CD8-positive, alpha-beta memory T cell (primary cell): Measurements from ENCODE around the gene CTIF. TPM values are rescaled to one million over a fixed set of nuclear protein-coding genes. Genes with fewer than 3 reads are reported as not detected.

ENCODE experiments used
- CTCF ChIA-PET: fragments of 350-600 bp; sonication (Branson Sonifier 250); formaldehyde crosslinking; loops from one replicate; lab custom pipeline; 2021; ENCODE audit warnings: antibody characterized with exemption; lab: Charles Lee
- POLR2A ChIA-PET: fragments of 350-600 bp; sonication (Branson Sonifier 250); formaldehyde crosslinking; loops from one replicate; lab custom pipeline; 2021; ENCODE audit warnings: antibody characterized with exemption; lab: Charles Lee
- DNase-seq, 5 donors: peaks; one replicate each; pipeline versions ENCODE4 v3.0.0 to v3.0.0-alpha.2; 2020 to 2022; ENCODE audit warnings: mixed read lengths in 1 of 5
- H3K27ac ChIP-seq: one replicate; pipeline ENCODE4 v1.7.0; 2013; ENCODE audit warnings: low read depth, mild to moderate bottlenecking, low read length, moderate library complexity
- H3K27me3 ChIP-seq: 2 replicates; pipeline ENCODE4 v1.7.0; 2013; ENCODE audit warnings: low read length, mild to moderate bottlenecking; ENCODE audit not compliant: insufficient read depth, poor library complexity, severe bottlenecking
- H3K36me3 ChIP-seq: 2 replicates; pipeline ENCODE4 v1.7.0; 2013; ENCODE audit warnings: mild to moderate bottlenecking, low read length, moderate library complexity; ENCODE audit not compliant: insufficient read depth
- H3K4me1 ChIP-seq: 2 replicates; pipeline ENCODE4 v1.7.0; 2013; ENCODE audit warnings: mild to moderate bottlenecking, low read length, moderate library complexity; ENCODE audit not compliant: insufficient read depth
- H3K4me3 ChIP-seq: 2 replicates; pipeline ENCODE4 v1.7.0; 2013; ENCODE audit warnings: mild to moderate bottlenecking, low read length
- H3K9me3 ChIP-seq: 2 replicates; pipeline ENCODE4 v1.7.0; 2013; ENCODE audit warnings: mild to moderate bottlenecking, low read length
- H3K27ac Mint-ChIP-seq, 8 donors: one replicate each; pipeline ENCODE4 v1.8.0; 2020 to 2021; ENCODE audit warnings: mixed read lengths in 8 of 8, mild to moderate bottlenecking in 6 of 8, inconsistent platforms in 3 of 8, moderate library complexity in 3 of 8
- H3K27me3 Mint-ChIP-seq, 2 donors: one replicate each; pipeline ENCODE4 v1.8.0; 2020 to 2021; ENCODE audit warnings: mixed read lengths in 2 of 2, mild to moderate bottlenecking in 1 of 2, moderate library complexity in 1 of 2
- H3K36me3 Mint-ChIP-seq, 3 donors: one replicate each; pipeline ENCODE4 v1.8.0; 2020 to 2021; ENCODE audit warnings: mixed read lengths in 3 of 3, inconsistent platforms in 1 of 3, mild to moderate bottlenecking in 1 of 3
- H3K4me1 Mint-ChIP-seq, 3 donors: one replicate each; pipeline ENCODE4 v1.8.0; 2020 to 2021; ENCODE audit warnings: mixed read lengths in 3 of 3, inconsistent platforms in 1 of 3, mild to moderate bottlenecking in 1 of 3
- H3K4me3 Mint-ChIP-seq, 7 donors: one replicate each; pipeline ENCODE4 v1.8.0; 2020 to 2021; ENCODE audit warnings: mixed read lengths in 7 of 7, mild to moderate bottlenecking in 6 of 7, moderate library complexity in 4 of 7, inconsistent platforms in 2 of 7
- H3K9me3 Mint-ChIP-seq, 5 donors: one replicate each; pipeline ENCODE4 v1.8.0; 2020 to 2022; ENCODE audit warnings: mixed read lengths in 5 of 5, mild to moderate bottlenecking in 3 of 5, moderate library complexity in 2 of 5, inconsistent platforms in 1 of 5
- polyA plus RNA-seq: library from polyadenylated mRNA; unstranded; fragments of 300-500 nt; fragmentation: Illumina TruSeq; gene quantifications from one replicate; pipeline ENCODE4 v1.2.3, GENCODE V29; 2021
- total RNA-seq, 2 experiments: library from RNA; stranded (reverse); gene quantifications; one replicate each; pipeline ENCODE4 v1.2.3, GENCODE V29; 2021

Gene CTIF
- total and polyA plus RNA-seq, 3 experiments from 2014 or later: 0.89 to 4.8 (median 4.2) TPM

- no peaks in the 10 kb centered on the region for H3K27me3 ChIP-seq
- no peak overlapping the region for H3K4me3 Mint-ChIP-seq
- no peak overlapping the region for H3K4me3 ChIP-seq
- H3K36me3 Mint-ChIP-seq: peaks cover 0 to 7% (median 4%) of the 10 kb centered on the region in 3 donors
- no peaks in the 10 kb centered on the region for H3K9me3 Mint-ChIP-seq
- CTCF ChIA-PET: no interaction called here
- peaks cover 68 to 82% (median 75%) of the 10 kb centered on the region in 3 donors for H3K4me1 Mint-ChIP-seq
- H3K9me3 ChIP-seq: no peaks in the 10 kb centered on the region
- POLR2A ChIA-PET: interaction anchor here (1.4 to 2.3 kb wide), 2 partner anchors 10 to 104 kb away, joined by 3 to 7 read pairs; no protein-coding TSS in a partner anchor
- H3K27me3 Mint-ChIP-seq: no peaks in the 10 kb centered on the region
- peak in 1 of 5 donors; percentile 37 for DNase-seq
- peaks cover 57% of the 10 kb centered on the region for H3K4me1 ChIP-seq
- H3K27ac Mint-ChIP-seq: peak overlapping the region in 7 of 8 donors; percentile 6 to 94 (median 86)
- H3K36me3 ChIP-seq: no peaks in the 10 kb centered on the region
- H3K27ac ChIP-seq: no peak overlapping the region
Observed at GRCh38 chr18:48844271-48844670, 305.4 kb downstream of the CTIF start.

GRCh38 chr18:48845174-48845573 is 306.3 kb downstream of the CTIF start:
- DNase-seq: peak in 1 of 5 donors; percentile 31
- POLR2A ChIA-PET: no interaction called here
- Mint-ChIP-seq H3K36me3 (peaks cover 0 to 7% (median 4%) of the 10 kb centered on the region in 3 donors), H3K4me1 (peaks cover 62 to 77% (median 71%) of the 10 kb centered on the region in 3 donors), H3K9me3 (no peaks in the 10 kb centered on the region), H3K27me3 (no peaks in the 10 kb centered on the region), H3K27ac (peak overlapping the region in 3 of 8 donors; percentile 38 to 86 (median 55)), H3K4me3 (peak overlapping the region in 1 of 7 donors; percentile 26)
- peaks cover 48% of the 10 kb centered on the region for H3K4me1 ChIP-seq
- H3K27me3 ChIP-seq: no peaks in the 10 kb centered on the region
- no peaks in the 10 kb centered on the region for H3K36me3 ChIP-seq
- H3K4me3 ChIP-seq: no peak overlapping the region
- no peaks in the 10 kb centered on the region for H3K9me3 ChIP-seq
- no peak overlapping the region for H3K27ac ChIP-seq
- CTCF ChIA-PET: no interaction called here

- Mint-ChIP-seq H3K36me3 (peaks cover 0 to 7% (median 4%) of the 10 kb centered on the region in 3 donors), H3K27ac (peak overlapping the region in 1 of 8 donors; percentile 6), H3K4me1 (peaks cover 54 to 64% (median 61%) of the 10 kb centered on the region in 3 donors), H3K9me3 (no peaks in the 10 kb centered on the region), H3K4me3 (no peak overlapping the region), H3K27me3 (no peaks in the 10 kb centered on the region)
- H3K36me3 ChIP-seq: no peaks in the 10 kb centered on the region
- H3K27me3 ChIP-seq: no peaks in the 10 kb centered on the region
- H3K9me3 ChIP-seq: no peaks in the 10 kb centered on the region
- no peak for DNase-seq
- POLR2A ChIA-PET: no interaction called here
- CTCF ChIA-PET: no interaction called here
- no peak overlapping the region for H3K27ac ChIP-seq
- H3K4me3 ChIP-seq: no peak overlapping the region
- H3K4me1 ChIP-seq: peaks cover 43% of the 10 kb centered on the region
Observed at GRCh38 chr18:48846423-48846932, 307.6 kb downstream of the CTIF start.

- H3K27me3 ChIP-seq: no peaks in the 10 kb centered on the region
- CTCF ChIA-PET: no interaction called here
- no peak overlapping the region for H3K27ac ChIP-seq
- Mint-ChIP-seq H3K27me3 (no peaks in the 10 kb centered on the region), H3K9me3 (no peaks in the 10 kb centered on the region), H3K4me1 (peaks cover 51 to 61% (median 56%) of the 10 kb centered on the region in 3 donors), H3K27ac (peak overlapping the region in 1 of 8 donors; percentile 0), H3K36me3 (peaks cover 0 to 7% (median 4%) of the 10 kb centered on the region in 3 donors), H3K4me3 (no peak overlapping the region)
- peak in 1 of 5 donors; percentile 39 for DNase-seq
- POLR2A ChIA-PET: interaction anchor here (0.7 kb wide), 1 partner anchor 24 kb away, joined by 4 read pairs; no protein-coding TSS in a partner anchor
- H3K9me3 ChIP-seq: no peaks in the 10 kb centered on the region
- H3K4me3 ChIP-seq: no peak overlapping the region
- H3K4me1 ChIP-seq: peaks cover 42% of the 10 kb centered on the region
- no peaks in the 10 kb centered on the region for H3K36me3 ChIP-seq
Observed at GRCh38 chr18:48847807-48848486, 309.1 kb downstream of the CTIF start.

DNA sequence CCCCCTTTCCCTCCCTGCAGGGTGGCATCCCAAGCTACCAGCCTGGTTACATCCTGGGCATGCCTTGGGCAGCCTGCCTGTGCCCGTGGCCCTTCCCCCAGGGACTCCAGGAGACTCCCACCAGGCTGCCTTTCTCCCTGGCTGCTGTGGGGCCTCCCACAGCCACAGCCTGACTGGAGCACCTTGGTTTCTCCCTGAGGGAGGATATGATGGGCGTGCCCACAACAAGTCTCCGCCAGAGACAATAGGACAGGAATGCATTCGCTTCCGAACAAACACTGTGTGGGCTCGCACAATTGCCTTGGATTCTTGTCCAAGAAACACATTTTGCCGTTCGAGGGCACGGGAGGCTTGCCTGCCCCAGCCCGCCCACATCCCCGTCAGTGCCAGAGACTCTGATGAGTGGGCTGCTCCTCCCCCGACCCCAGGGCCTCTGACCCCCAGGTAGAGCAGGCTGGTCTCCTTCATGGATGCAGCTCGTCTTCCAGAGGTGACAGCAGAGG is 309.9 kb downstream of the CTIF start:
- ChIA-PET CTCF (no interaction called here), POLR2A (interaction anchor here (0.6 kb wide), 1 partner anchor 89 kb away, joined by 5 read pairs; no protein-coding TSS in a partner anchor)
- Mint-ChIP-seq H3K36me3 (peaks cover 0 to 7% (median 4%) of the 10 kb centered on the region in 3 donors), H3K27me3 (no peaks in the 10 kb centered on the region), H3K9me3 (no peaks in the 10 kb centered on the region), H3K27ac (no peak overlapping the region), H3K4me1 (peaks cover 45 to 61% (median 49%) of the 10 kb centered on the region in 3 donors), H3K4me3 (no peak overlapping the region)
- peaks cover 41% of the 10 kb centered on the region for H3K4me1 ChIP-seq
- no peaks in the 10 kb centered on the region for H3K9me3 ChIP-seq
- DNase-seq: no peak
- H3K27me3 ChIP-seq: no peaks in the 10 kb centered on the region
- H3K27ac ChIP-seq: no peak overlapping the region
- H3K36me3 ChIP-seq: no peaks in the 10 kb centered on the region
- no peak overlapping the region for H3K4me3 ChIP-seq

GRCh38 chr18:48850822-48851598 is 312.2 kb downstream of the CTIF start:
- DNase-seq: no peak
- Histone ChIP-seq H3K27ac (no peak overlapping the region), H3K36me3 (no peaks in the 10 kb centered on the region), H3K9me3 (no peaks in the 10 kb centered on the region), H3K27me3 (no peaks in the 10 kb centered on the region), H3K4me3 (no peak overlapping the region), H3K4me1 (peaks cover 39% of the 10 kb centered on the region)
- Mint-ChIP-seq H3K4me1 (peaks cover 39 to 57% (median 39%) of the 10 kb centered on the region in 3 donors), H3K27ac (no peak overlapping the region), H3K36me3 (peaks cover 0 to under 1% (median 0%) of the 10 kb centered on the region in 3 donors), H3K27me3 (no peaks in the 10 kb centered on the region), H3K9me3 (no peaks in the 10 kb centered on the region), H3K4me3 (no peak overlapping the region)
- ChIA-PET POLR2A (no interaction called here), CTCF (interaction anchor here (0.7 to 1.0 kb wide), 2 partner anchors 10 to 74 kb away, joined by 3 read pairs; no protein-coding TSS in a partner anchor)

- Histone ChIP-seq H3K36me3 (no peaks in the 10 kb centered on the region), H3K4me1 (peaks cover 39% of the 10 kb centered on the region), H3K9me3 (no peaks in the 10 kb centered on the region), H3K27ac (no peak overlapping the region), H3K27me3 (no peaks in the 10 kb centered on the region), H3K4me3 (no peak overlapping the region)
- no peaks in the 10 kb centered on the region for H3K36me3 Mint-ChIP-seq
- peak overlapping the region in 2 of 8 donors; percentile 52 to 56 for H3K27ac Mint-ChIP-seq
- no peak overlapping the region for H3K4me3 Mint-ChIP-seq
- H3K4me1 Mint-ChIP-seq: peaks cover 41 to 60% (median 43%) of the 10 kb centered on the region in 3 donors
- no peak for DNase-seq
- ChIA-PET POLR2A (no interaction called here), CTCF (interaction anchor here (0.7 to 1.0 kb wide), 2 partner anchors 9 to 74 kb away, joined by 3 read pairs; no protein-coding TSS in a partner anchor)
- no peaks in the 10 kb centered on the region for H3K9me3 Mint-ChIP-seq
- H3K27me3 Mint-ChIP-seq: no peaks in the 10 kb centered on the region
Observed at GRCh38 chr18:48851599-48851960, 312.7 kb downstream of the CTIF start.
